GM12878 (cell line): ENCODE results near the gene CYP1B1. TPM values are rescaled to one million over a fixed set of nuclear protein-coding genes. Genes with fewer than 3 reads are reported as not detected.

Source experiments
- CREM ChIP-seq: IDR thresholded peaks from 2 replicates; pipeline ENCODE4 v1.6.1; 2014; ENCODE audit warnings: antibody characterized with exemption, low read depth
- KLF5 ChIP-seq: fragments of 450-650 bp; IDR thresholded peaks from 2 replicates; pipeline ENCODE4 v1.6.1; 2014; ENCODE audit warnings: mild to moderate bottlenecking; ENCODE audit not compliant: partially characterized antibody
- NR2F1 ChIP-seq: fragments of 450-650 bp; conservative IDR thresholded peaks from 2 replicates; pipeline ENCODE4 v1.6.1; 2017; ENCODE audit warnings: mild to moderate bottlenecking
- SMARCA5 ChIP-seq: fragments of 450-650 bp; IDR thresholded peaks from 2 replicates; pipeline ENCODE4 v1.6.1; 2017; ENCODE audit warnings: mild to moderate bottlenecking
- polyA plus RNA-seq, 11 experiments: library from polyadenylated mRNA; depleted of rRNA in 4 of 11; unstranded in 6 of 11; stranded (reverse) in 5 of 11; fragments of >200 nt; fragmentation: Nextera tagmentation in 4 of 11; fragmentation: Illumina TruSeq in 1 of 11; extraction: Ambion mirVana in 4 of 11; extraction: Trizol in 1 of 11; gene quantifications; 1 replicate in 1 of 11; 2 replicates in 10 of 11; pipeline versions ENCODE4 v1.2.1 to v1.2.3, GENCODE V29; 2011 to 2016; ENCODE audit warnings: inconsistent platforms in 2 of 11, missing spikeins in 2 of 11, low read depth in 1 of 11
- total RNA-seq, 4 experiments: library from RNA; depleted of rRNA in 3 of 4; stranded (reverse); fragments of >200 nt in 3 of 4; fragmentation: Illumina TruSeq in 1 of 4; extraction: Trizol in 1 of 4; gene quantifications; 2 replicates each; pipeline versions ENCODE4 v1.2.1 to v1.2.3, GENCODE V29; 2013 to 2021
- TF ChIP-seq, protein P1 (sequence below): fragments of 450-650 bp; formaldehyde crosslinking; IDR thresholded peaks from 2 replicates; pipeline ENCODE4 v1.4.0; 2022; ENCODE audit warnings: mild to moderate bottlenecking, moderate library complexity
- TF ChIP-seq, protein P2 (sequence below): fragments of 450-650 bp; IDR thresholded peaks from 2 replicates; pipeline ENCODE4 v1.6.1; 2017; ENCODE audit warnings: borderline replicate concordance

CYP1B1 gene
- total and polyA plus RNA-seq, 10 of the 15 experiments (the other 5 are each of a cell fraction or from before 2014, with no cell fraction given), result 0.35 to 29.7 (median 3.4) TPM

DNA sequence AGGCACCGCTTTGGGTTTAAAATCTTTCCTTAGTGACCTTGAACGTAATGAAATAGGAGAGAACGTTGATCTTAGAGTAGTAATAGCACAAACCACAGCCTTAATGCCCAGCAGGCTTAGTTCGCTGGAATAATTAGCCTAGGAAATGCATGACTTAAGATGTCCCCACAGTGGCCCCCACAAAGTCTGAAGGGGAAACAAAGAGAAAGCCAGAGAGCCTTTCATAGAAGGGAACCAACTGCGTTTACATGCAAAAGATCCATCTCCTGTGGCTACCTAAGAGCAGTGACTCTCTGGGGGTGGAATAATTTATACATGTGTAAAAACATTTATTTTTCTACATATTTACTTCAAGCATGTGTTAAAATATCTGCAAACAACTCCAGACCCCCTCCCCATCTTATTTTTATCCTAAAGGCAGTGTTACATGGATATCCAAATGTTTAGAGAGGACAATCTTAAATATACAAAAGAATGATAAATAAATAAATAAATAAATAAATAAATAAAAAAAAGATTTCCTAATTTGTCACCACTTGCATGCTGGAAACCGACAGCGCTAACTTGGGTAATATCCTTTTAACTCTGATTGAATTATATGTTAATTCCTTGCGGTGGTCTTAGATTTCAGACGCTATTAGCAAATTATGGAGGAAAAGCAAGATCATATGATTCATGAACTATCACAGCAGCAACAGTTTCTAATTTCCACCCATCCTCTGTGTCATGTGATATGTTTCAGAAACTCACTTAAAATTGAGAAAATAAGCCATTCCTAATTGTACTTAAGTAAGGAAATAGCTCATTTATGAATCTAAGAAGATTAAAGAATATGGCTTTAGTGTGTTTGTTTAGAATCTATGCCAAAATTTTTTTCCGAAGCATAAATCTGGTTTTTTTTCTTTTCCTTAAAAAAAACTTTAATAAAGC is 23.4 kb upstream of the CYP1B1 start (continued):
- TF ChIP-seq, protein P1, sequence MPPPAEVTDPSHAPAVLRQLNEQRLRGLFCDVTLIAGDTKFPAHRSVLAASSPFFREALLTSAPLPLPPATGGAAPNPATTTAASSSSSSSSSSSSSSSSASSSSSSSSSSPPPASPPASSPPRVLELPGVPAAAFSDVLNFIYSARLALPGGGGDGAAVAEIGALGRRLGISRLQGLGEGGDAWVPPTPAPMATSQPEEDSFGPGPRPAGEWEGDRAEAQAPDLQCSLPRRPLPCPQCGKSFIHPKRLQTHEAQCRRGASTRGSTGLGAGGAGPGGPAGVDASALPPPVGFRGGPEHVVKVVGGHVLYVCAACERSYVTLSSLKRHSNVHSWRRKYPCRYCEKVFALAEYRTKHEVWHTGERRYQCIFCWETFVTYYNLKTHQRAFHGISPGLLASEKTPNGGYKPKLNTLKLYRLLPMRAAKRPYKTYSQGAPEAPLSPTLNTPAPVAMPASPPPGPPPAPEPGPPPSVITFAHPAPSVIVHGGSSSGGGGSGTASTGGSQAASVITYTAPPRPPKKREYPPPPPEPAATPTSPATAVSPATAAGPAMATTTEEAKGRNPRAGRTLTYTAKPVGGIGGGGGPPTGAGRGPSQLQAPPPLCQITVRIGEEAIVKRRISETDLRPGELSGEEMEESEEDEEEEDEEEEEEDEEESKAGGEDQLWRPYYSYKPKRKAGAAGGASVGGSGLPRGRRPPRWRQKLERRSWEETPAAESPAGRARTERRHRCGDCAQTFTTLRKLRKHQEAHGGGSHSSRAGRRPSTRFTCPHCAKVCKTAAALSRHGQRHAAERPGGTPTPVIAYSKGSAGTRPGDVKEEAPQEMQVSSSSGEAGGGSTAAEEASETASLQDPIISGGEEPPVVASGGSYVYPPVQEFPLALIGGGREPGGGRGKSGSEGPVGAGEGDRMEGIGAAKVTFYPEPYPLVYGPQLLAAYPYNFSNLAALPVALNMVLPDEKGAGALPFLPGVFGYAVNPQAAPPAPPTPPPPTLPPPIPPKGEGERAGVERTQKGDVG (CRISPR knock-in tag), result no peak
- TF ChIP-seq, protein P2, sequence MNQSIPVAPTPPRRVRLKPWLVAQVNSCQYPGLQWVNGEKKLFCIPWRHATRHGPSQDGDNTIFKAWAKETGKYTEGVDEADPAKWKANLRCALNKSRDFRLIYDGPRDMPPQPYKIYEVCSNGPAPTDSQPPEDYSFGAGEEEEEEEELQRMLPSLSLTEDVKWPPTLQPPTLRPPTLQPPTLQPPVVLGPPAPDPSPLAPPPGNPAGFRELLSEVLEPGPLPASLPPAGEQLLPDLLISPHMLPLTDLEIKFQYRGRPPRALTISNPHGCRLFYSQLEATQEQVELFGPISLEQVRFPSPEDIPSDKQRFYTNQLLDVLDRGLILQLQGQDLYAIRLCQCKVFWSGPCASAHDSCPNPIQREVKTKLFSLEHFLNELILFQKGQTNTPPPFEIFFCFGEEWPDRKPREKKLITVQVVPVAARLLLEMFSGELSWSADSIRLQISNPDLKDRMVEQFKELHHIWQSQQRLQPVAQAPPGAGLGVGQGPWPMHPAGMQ, result no peak
- TF ChIP-seq SMARCA5, result no peak
- TF ChIP-seq CREM, result no peak
- TF ChIP-seq KLF5, result no peak
- no peak for TF ChIP-seq NR2F1
